Globus pallidus (tissue), 1 donor: Measurements from ENCODE around the gene NYAP2.

ENCODE experiments used
- DNase-seq: peaks from one replicate; pipeline ENCODE4 v3.0.0-alpha.2; 2015; ENCODE audit warnings: low spot score

NYAP2 gene

GRCh38 chr2:225486236-225486635, 86.7 kb downstream of the NYAP2 start:
- DNase-seq, result no peak

- DNase-seq, result no peak
These were observed 88.4 kb downstream of the NYAP2 start for GRCh38 chr2:225487878-225488416.

- DNase-seq, result no peak
These were observed 89.2 kb downstream of the NYAP2 start for GRCh38 chr2:225488743-225489142.

DNA sequence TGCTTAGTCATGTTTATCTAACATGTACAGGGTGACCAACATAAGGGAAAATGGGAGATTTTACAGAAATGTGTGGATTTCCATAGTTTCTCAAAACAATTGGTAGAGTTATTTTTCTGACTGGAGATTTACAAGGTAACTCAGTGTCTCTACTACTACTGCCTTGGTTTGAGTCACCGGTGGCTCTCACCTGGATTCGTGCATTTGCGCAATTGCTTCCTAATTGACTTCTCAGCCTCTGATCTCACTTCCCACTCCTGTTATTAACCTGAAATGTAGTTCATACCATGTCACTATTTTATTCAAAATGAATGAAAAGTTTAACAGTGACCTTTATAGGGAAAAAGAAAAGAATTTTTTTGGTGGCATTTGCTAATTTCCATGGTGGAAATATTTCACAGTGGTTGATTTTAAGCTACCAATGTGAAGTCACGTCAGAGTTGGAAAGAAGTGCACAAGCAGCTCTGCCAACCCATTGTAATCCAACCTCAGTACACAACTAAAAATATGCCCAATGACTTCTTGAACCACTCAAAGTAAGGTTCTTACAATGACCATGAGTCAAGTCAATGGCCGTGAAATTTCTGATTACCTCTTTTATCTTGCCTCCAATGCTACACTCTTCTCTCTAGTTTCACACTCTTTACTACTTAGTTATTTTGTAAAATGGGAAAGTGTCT, 94.0 kb downstream of the NYAP2 start:
- DNase-seq, result no peak

- no peak for DNase-seq
These were observed 94.6 kb downstream of the NYAP2 start for GRCh38 chr2:225494100-225494459.

GRCh38 chr2:225495706-225496105, 96.2 kb downstream of the NYAP2 start:
- no peak for DNase-seq

DNA sequence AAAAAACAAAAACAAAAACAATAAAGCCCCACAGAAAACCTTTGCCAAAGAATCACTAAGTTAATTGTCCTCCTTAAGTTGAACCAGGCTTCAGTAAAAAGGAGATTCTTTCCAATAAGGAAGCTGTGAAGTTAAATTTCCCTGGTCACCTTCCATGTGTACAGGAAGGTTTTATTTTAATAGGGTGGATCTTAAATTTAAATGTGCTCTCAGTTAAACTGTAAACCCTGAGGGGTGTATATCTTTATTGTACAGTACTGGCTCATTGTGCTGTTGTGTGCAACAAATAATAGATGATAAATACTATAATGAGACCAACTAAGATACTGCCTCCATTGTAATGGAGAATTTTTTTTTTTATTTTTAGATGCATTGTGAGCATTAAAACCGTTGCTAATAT, 97.1 kb downstream of the NYAP2 start:
- DNase-seq, result no peak

GRCh38 chr2:225497166-225497565, 97.7 kb downstream of the NYAP2 start:
- no peak for DNase-seq

GRCh38 chr2:225501022-225501421, 101.5 kb downstream of the NYAP2 start:
- no peak for DNase-seq

GRCh38 chr2:225502971-225503370, 103.5 kb downstream of the NYAP2 start:
- no peak for DNase-seq

DNA sequence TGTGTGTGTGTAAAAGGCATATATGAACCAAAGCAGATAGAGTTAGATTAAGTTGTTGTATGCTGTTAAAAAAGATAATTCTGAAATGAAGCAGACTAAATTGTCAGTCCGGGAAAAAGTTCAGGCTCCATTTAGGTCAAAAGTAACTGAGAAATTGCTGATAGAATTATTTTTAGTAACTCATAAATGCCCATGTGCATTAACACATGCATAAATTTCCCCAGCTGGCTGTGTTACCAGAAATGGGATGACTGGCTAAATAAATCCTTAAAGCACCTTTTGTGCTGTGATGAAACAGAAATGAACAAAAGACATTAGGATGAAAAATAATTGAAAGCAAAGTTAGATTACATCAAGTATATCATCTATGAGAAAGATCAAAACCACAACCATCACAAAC, 111.3 kb downstream of the NYAP2 start:
- DNase-seq, result no peak

- DNase-seq, result no peak
These were observed 113.0 kb downstream of the NYAP2 start for GRCh38 chr2:225512469-225512868.

- DNase-seq, result no peak
These were observed 113.5 kb downstream of the NYAP2 start for GRCh38 chr2:225512876-225513540.

GRCh38 chr2:225515033-225515432, 115.5 kb downstream of the NYAP2 start:
- no peak for DNase-seq

- no peak for DNase-seq
These were observed 127.4 kb downstream of the NYAP2 start for GRCh38 chr2:225526760-225527390.

- DNase-seq, result no peak
These were observed 132.0 kb downstream of the NYAP2 start for GRCh38 chr2:225531559-225531958.

- no peak for DNase-seq
These were observed 132.6 kb downstream of the NYAP2 start for GRCh38 chr2:225532096-225532495.

DNA sequence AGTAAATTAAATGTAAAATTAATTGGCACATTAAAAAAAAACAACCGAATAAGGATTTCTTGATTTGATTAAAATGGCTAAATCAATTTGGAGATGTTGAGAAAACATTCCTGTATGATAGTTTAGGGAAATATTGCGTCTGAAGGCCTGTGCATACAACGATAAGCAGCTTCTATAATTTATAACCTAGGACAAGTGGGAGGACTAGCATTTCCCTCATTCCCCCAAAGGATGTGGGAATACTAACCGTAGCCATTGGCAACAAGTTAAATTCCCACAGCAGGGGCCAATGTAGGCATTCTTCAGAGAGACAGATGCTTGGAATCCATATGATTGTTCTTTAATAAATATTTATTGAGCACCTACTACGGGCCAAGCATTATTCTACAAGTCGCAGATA, 134.5 kb downstream of the NYAP2 start:
- DNase-seq, result no peak

GRCh38 chr2:225534697-225535096, 135.2 kb downstream of the NYAP2 start:
- no peak for DNase-seq

- no peak for DNase-seq
These were observed 136.5 kb downstream of the NYAP2 start for GRCh38 chr2:225536036-225536435.

- no peak for DNase-seq
These were observed 144.1 kb downstream of the NYAP2 start for GRCh38 chr2:225543626-225544025.

GRCh38 chr2:225556461-225556860, 157.0 kb downstream of the NYAP2 start:
- no peak for DNase-seq

DNA sequence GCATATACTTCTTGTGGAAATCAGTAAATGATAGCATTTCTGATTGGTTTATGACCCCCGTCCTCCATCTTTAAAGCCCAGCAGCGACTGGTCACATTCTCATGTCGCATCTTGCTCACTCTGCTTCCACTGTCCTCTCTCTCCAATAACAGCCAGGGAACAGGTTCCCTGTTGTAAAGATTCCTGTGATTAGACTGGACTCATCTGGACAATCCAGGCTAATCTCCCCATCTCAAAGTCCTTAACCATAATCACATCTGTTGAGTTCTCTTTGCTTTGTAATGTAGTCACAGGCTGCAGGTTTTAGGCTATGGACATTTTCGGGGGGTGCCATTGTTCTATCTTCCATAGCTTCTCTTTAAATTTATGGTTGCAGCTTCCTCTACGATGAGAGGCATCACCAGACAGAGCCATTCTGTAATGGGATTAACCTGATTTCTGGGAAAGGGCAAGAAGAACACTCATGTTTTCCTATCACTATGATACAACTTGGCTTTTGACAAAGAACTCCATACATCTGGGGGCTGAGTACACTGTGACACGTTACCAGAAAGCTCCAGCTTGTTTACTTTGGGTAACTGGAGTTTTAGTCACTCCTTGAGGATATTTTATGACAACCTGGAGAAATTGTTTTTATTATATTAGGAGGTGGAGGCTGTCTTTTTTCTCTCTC, 159.0 kb downstream of the NYAP2 start:
- no peak for DNase-seq
